Heart left ventricle (tissue), 16 donors: ENCODE data around the gene YJEFN3. TPM values are rescaled to one million over a fixed set of nuclear protein-coding genes. Genes with fewer than 3 reads are reported as not detected.

Experiments
- ATAC-seq, 4 donors: fragments of 200-7000 bp; cut with Tn5 transposase; one replicate each; pipeline ENCODE4 v1.9.1; 2020 to 2022; ENCODE audit warnings: moderate library complexity in 4 of 4, mild to moderate bottlenecking in 3 of 4, moderate number of reproducible peaks in 1 of 4
- DNase-seq, 5 donors: peaks; one replicate each; pipeline ENCODE4 v3.0.0-alpha.2; 2020
- H3K27ac ChIP-seq, 12 donors: fragments of 200-600 bp; sonication (generic) in 4 of 12; one replicate each; pipeline versions ENCODE4 v1.5.0 to v1.8.0; 2016 to 2022; ENCODE audit warnings: mild to moderate bottlenecking in 2 of 12
- H3K27me3 ChIP-seq, 9 donors: fragments of 200-600 bp; sonication (generic) in 2 of 9; one replicate each; pipeline versions ENCODE4 v1.5.1 to v1.8.0; 2016 to 2022; ENCODE audit warnings: mild to moderate bottlenecking in 3 of 9
- H3K36me3 ChIP-seq, 9 donors: fragments of 200-600 bp; sonication (generic) in 2 of 9; one replicate each; pipeline versions ENCODE4 v1.5.0 to v1.8.0; 2018 to 2022; ENCODE audit warnings: mild to moderate bottlenecking in 2 of 9
- H3K4me1 ChIP-seq, 12 donors: fragments of 200-600 bp; sonication (generic) in 4 of 12; one replicate each; pipeline versions ENCODE4 v1.5.0 to v1.8.0; 2016 to 2022; ENCODE audit warnings: mild to moderate bottlenecking in 3 of 12
- H3K4me3 ChIP-seq, 12 donors: fragments of 200-600 bp; sonication (generic) in 4 of 12; one replicate each; pipeline versions ENCODE4 v1.5.0 to v1.8.0; 2017 to 2022; ENCODE audit warnings: mild to moderate bottlenecking in 9 of 12, moderate library complexity in 4 of 12
- H3K9me3 ChIP-seq, 12 donors: fragments of 200-600 bp; sonication (generic) in 4 of 12; one replicate each; pipeline versions ENCODE4 v1.5.0 to v1.8.0; 2016 to 2022; ENCODE audit warnings: mild to moderate bottlenecking in 1 of 12
- CTCF ChIP-seq, 12 donors: fragments of 200-600 bp; sonication (generic) in 4 of 12; IDR thresholded peaks; one replicate each; pipeline versions ENCODE4 v1.5.0 to v1.8.0; 2018 to 2022; ENCODE audit warnings: antibody characterized with exemption in 12 of 12, mild to moderate bottlenecking in 5 of 12
- POLR2A ChIP-seq, 2 donors: fragments of 450-650 bp; IDR thresholded peaks; one replicate each; pipeline ENCODE4 v1.6.1; 2017; ENCODE audit warnings: antibody characterized with exemption in 2 of 2, mild to moderate bottlenecking in 2 of 2, moderate library complexity in 2 of 2
- WGBS, 4 donors: extraction: QIAGEN DNeasy Blood & Tissue Kit in 2 of 4; methylation state at CpG; one replicate each; pipeline versions ENCODE4 v1.1.5 to v1.1.7; 2013 to 2018; 5-methylcytosine and 5-hydroxymethylcytosine counted together
- intact Hi-C, 10 donors: fragments of 100-400 bp; cut with DNase I; formaldehyde crosslinking; loops; one replicate each; pipeline versions ENCODE4 v1.11.1 to v1.14.2; 2022
- polyA plus RNA-seq, 2 donors: library from polyadenylated mRNA; stranded (reverse); fragments of 200-250 nt; gene quantifications; one replicate each; pipeline ENCODE4 v1.2.3, GENCODE V29; 2013
- total RNA-seq, 9 donors: library from RNA; depleted of rRNA in 2 of 9; stranded (reverse); fragments of >200 nt in 2 of 9; fragmentation: NEBNext Ultra II Directional in 3 of 9; extraction: Animal tissue kit (Norgen Biotek cat#: 25700) in 3 of 9; gene quantifications; one replicate each; pipeline versions ENCODE4 v1.1.0 to v1.2.4, GENCODE V29; 2016 to 2023
- donor health status: ischemic (EF 13 %, LVEDD 7.1; RV severe dilation, severe dysfunction).
- donor health status: healthy with polysubstance abuse.
- donor health status: DM: no; HTN: yes; CAD: no.
- donor health status: DM: no; HTN: no; CAD: no.
- donor health status: ischemic (EF 25% LVEDD 6.9; RV normal size, moderate dysfunction).
- donor health status: ischemic (EF 25% LVEDD 5.7; RV mildly dilated, moderate dysfunction).
- donor health status: healthy.
- donor health status: DM: yes; HTN: yes; CAD: no.
- donor health status: ischemic (EF 35%, LVEDD 5.7; RV mildly dilated, moderate dysfunction).
- donor health status: nonischemic (EF 11% LVEDD 7.7; RV severe dilation, severe dysfunction).
- donor health status: DM: yes; HTN: yes; CAD: no.
- donor health status: PGD.
- donor health status: ischemic (EF 29% LVEDD 5.4; RV normal size, mild dysfunction).
- donor health status: nonischemic (EF 23%, LVEDD 6.1; RV moderate dilation, normal function).

The YJEFN3 gene
- total and polyA plus RNA-seq, 11 donors = 1.2 to 5.4 (median 2.5) TPM; not detected in 1

GRCh38 chr19:19549804-19550464, 21.2 kb downstream of the YJEFN3 start:
- ATAC-seq (no peak), DNase-seq (no peak)
- WGBS, 4 donors = 42 to 54% (median 52%) methylated on average over 16 to 23 of the region's 23 CpGs
- Histone ChIP-seq H3K27ac (no peak overlapping the region), H3K36me3 (no peaks in the 10 kb centered on the region), H3K4me1 (peaks cover 0 to 32% (median 2%) of the 10 kb centered on the region in 12 donors), H3K4me3 (no peak overlapping the region), H3K9me3 (no peaks in the 10 kb centered on the region), H3K27me3 (peaks cover 0 to 28% (median 0%) of the 10 kb centered on the region in 9 donors)
- no peak for TF ChIP-seq CTCF (IDR thresholded peaks at IDR 0.05)
- no peak for TF ChIP-seq POLR2A (IDR thresholded peaks at IDR 0.05)
- intact Hi-C loops = loop anchor here in 1 of 10 donors (5.0 kb wide), 1 partner anchor 92 kb away; the partner anchor contains the start of gene GMIP

GRCh38 chr19:19550485-19550929, 21.8 kb downstream of the YJEFN3 start:
- no peak overlapping the region for H3K27ac ChIP-seq
- H3K9me3 ChIP-seq = no peaks in the 10 kb centered on the region
- ATAC-seq (no peak), DNase-seq (no peak)
- peaks cover 0 to 27% (median 0%) of the 10 kb centered on the region in 9 donors for H3K27me3 ChIP-seq
- H3K4me3 ChIP-seq = no peak overlapping the region
- 25 to 49% (median 35%) methylated on average over 6 to 8 of the region's 8 CpGs for WGBS, 4 donors
- no peaks in the 10 kb centered on the region for H3K36me3 ChIP-seq
- intact Hi-C loops = loop anchor here in 1 of 10 donors (5.0 kb wide), 1 partner anchor 92 kb away; the partner anchor contains the start of gene GMIP
- H3K4me1 ChIP-seq = peaks cover 0 to 32% (median 2%) of the 10 kb centered on the region in 12 donors
- no peak for TF ChIP-seq CTCF (IDR thresholded peaks at IDR 0.05)
- TF ChIP-seq POLR2A (IDR thresholded peaks at IDR 0.05) = no peak

- H3K4me1 ChIP-seq = peaks cover 0 to 31% (median 2%) of the 10 kb centered on the region in 12 donors
- no peaks in the 10 kb centered on the region for H3K9me3 ChIP-seq
- 74 to 95% (median 80%) methylated on average over 4 to 10 of the region's 10 CpGs for WGBS, 4 donors
- intact Hi-C loops = loop anchor here in 1 of 10 donors (5.0 kb wide), 1 partner anchor 91 kb away; the partner anchor contains the start of gene GMIP
- peaks cover 0 to 20% (median 0%) of the 10 kb centered on the region in 9 donors for H3K27me3 ChIP-seq
- no peak for ATAC-seq
- H3K36me3 ChIP-seq = no peaks in the 10 kb centered on the region
- H3K4me3 ChIP-seq = no peak overlapping the region
- DNase-seq = no peak
- H3K27ac ChIP-seq = no peak overlapping the region
- no peak for TF ChIP-seq CTCF (IDR thresholded peaks at IDR 0.05)
- no peak for TF ChIP-seq POLR2A (IDR thresholded peaks at IDR 0.05)
Observed at GRCh38 chr19:19550972-19551852, 22.5 kb downstream of the YJEFN3 start.

- no peaks in the 10 kb centered on the region for H3K9me3 ChIP-seq
- ATAC-seq = no peak
- no peak overlapping the region for H3K4me3 ChIP-seq
- H3K36me3 ChIP-seq = no peaks in the 10 kb centered on the region
- H3K27ac ChIP-seq = no peak overlapping the region
- WGBS, 4 donors = 73 to 77% (median 77%) methylated on average over 14 of the region's 14 CpGs
- TF ChIP-seq POLR2A (IDR thresholded peaks at IDR 0.05) = no peak
- no peak for TF ChIP-seq CTCF (IDR thresholded peaks at IDR 0.05)
- peaks cover 0 to 18% (median 0%) of the 10 kb centered on the region in 9 donors for H3K27me3 ChIP-seq
- DNase-seq = no peak
- intact Hi-C loops = loop anchor here in 1 of 10 donors (5.0 kb wide), 1 partner anchor 90 kb away; the partner anchor contains the start of gene GMIP
- peaks cover 0 to 25% (median 2%) of the 10 kb centered on the region in 12 donors for H3K4me1 ChIP-seq
Observed at GRCh38 chr19:19551853-19552192, 23.1 kb downstream of the YJEFN3 start.
